HG02610 (cell line): ENCODE data around the gene CDKN2A.

ENCODE experiments used
- ATAC-seq: cut with Tn5 transposase; IDR thresholded peaks from one replicate; pipeline ENCODE4 v1.9.1; 2021; ENCODE audit warnings: mild to moderate bottlenecking, moderate library complexity; ENCODE audit not compliant: unreplicated experiment

The CDKN2A gene

DNA sequence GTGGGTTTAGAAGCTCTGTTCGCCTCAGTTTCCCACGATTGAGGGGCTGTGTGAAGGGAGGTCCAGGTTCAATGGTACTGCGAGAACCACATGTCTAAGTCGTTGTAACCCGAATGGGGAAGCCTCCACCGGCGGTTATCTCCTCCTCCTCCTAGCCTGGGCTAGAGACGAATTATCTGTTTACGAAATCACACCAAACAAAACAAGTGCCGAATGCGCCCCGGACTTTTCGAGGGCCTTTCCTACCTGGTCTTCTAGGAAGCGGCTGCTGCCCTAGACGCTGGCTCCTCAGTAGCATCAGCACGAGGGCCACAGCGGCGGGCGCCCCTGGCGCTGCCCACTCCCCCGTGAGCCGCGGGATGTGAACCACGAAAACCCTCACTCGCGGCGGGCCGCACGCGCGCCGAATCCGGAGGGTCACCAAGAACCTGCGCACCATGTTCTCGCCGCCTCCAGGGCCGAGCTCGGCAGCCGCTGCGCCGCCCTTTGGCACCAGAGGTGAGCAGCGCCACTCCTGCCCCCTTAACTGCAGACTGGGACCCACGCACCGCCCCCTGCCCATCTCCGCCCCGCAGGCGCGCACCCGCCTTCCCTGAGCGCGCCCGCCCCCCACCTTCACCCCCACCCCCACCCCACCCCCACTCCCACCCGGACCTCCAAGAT is at the start of gene CDKN2A:
Gene CDKN2A (minus strand): TSS at position 500 of the 663 bp plus-strand sequence.
- ATAC-seq: peak; percentile 31

DNA sequence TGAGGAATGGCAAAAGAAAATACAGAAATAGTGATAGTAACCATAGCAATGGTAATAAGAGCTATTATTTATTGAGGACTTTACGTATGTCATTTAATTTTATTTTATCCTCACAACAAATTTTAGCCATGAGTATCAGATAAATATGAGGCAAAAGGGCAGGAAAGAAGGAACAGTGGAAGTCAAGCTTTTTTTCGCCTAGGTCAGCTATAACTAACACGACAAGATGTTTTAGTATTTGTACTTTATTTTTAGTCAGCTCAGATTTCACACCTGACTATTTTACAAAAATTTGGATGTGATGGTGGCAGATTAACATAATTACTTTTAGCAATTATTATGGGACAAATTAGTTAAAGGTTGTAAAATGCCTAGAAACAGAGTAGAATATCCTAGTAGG is 49.7 kb upstream of the CDKN2A start:
- ATAC-seq: no peak

DNA sequence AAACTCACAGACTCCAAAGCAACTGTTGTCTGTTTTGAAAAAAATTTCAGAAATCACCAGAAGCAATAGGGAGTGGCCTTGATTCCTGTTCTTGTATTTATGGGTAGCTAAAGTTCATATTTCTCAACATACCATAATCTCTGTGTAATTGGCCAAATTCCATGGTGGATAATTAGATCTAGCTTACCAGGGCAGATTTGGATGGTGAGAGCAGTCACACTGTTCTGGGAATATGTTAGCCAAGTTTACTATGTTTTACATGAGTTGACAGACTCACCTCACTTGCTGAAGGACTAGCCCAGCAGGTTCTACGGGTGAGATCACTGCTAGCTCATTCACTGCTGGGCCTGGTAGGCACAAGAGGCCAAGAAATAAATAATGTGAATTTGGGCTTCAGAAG is 47.6 kb upstream of the CDKN2A start:
- no peak for ATAC-seq

DNA sequence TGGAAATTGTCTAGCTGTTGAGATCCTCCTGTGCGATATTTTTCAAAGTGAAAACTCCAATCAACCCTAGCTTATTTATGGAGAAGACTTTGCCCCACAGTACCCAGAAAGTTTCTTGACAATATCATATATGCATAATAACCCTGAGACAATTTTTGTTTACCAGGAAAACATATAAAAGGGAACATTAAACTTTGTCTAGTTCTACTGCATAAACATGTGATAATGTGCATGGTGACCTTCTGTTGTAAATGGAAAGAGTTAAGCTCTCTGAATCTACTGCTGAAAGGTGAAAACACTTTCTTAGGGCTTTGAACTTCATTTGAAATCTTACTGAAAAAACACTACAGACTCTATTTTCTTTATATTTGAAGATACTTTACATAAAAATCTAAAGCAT is 47.2 kb upstream of the CDKN2A start:
- no peak for ATAC-seq

DNA sequence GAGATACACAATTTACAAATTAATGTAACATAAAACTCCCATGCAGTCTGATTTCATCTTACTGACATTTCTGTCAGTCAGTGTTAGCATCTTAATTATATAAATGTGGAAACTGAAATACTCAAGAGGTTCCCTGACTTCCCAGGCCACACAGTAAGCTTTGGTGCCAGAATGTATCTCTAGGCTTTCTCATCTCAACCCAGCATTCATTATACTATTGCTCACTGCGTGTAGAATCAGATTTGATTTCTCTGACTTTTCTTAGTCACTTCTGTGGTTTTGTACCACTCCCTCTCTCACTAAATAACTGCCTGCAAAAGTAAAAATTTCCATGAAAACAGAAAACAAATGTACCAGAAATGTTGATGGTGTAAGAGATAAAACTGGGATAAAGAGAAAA is 46.6 kb upstream of the CDKN2A start:
- no peak for ATAC-seq

DNA sequence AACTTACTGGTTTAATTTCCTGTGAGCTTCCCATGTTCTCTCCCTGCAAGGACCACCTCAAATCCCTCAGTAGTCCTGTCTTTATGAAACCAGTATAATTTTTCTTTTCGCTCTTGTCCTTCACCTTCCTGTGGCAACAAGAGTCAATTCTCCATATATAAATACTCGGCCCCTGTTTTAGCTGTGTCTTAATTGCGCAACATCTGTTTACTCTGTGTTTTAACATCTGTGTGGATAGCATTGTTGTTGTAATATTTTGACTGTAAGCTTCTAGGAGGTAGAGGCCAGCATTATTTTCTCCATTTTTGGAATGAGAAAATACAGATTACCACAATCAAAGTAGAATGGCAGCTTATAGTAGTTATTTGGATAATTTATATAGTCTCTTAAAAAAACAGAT is 45.1 kb upstream of the CDKN2A start:
- ATAC-seq: no peak

DNA sequence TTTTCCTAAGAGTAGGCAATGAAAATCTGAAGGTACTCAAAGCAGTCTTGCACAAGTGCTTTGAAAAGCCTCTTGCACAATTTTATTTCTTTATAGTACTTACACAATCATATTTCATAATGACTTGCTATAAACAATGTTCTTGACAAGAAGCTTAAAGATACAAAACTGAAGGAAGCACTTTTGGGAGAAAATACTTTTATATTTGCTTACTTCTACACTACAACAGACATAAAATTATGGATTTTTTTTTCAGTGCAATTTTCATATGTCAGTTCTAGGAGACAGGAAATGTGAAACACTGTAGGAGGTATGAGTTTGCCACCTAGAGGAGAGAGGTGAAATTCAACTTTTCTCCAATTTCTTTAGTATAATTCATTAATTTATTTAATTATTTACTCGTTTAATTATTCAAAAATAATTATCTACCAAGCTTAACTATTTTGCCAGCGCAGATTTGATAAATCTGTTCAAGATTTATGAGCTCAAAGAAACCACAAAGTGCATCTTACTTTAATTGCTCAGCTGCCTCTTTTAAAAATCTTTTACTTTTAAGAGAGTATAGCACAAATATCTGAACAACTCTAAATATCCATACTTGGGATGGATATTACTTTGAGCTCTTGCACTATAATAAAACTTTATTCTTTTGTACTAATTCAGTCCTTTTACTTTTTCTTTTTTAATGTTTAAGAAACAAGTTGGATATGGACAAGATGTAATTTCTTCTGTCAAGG is 43.9 kb upstream of the CDKN2A start:
- no peak for ATAC-seq

DNA sequence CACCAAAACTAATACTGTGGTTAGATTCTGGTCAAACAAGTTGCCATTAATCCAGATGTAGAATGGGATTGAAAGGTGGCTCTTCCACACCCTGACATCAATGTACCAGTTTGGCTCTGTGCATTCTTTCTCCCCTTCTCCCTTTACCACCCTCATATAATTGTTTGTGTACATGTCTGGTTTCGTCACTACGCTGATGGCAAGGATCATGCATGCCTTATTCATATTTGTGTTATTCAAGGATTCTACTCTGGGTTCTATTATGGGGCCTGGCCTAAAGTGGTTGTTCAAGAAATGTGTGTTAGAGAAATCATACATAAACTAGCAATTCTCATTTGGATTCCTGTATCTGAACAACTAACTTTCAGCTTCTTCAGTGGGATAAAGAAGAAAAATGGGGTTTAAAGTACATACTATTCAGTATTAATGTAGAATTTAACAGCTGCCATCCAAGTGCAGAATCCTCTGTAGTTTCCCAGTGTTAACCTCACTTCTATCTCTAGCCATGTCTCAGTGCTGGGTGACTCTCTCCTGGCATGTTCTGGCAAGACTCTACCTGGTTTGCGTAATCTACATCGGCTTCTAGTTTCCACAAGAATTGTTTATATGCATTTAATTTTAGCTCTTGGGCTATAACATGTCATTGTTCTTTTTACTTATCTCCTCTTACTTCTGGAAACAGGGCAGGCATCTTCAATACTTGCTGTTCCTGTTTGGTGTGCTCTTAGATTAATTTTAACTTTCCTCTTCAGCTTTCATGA is 42.9 kb upstream of the CDKN2A start:
- no peak for ATAC-seq

DNA sequence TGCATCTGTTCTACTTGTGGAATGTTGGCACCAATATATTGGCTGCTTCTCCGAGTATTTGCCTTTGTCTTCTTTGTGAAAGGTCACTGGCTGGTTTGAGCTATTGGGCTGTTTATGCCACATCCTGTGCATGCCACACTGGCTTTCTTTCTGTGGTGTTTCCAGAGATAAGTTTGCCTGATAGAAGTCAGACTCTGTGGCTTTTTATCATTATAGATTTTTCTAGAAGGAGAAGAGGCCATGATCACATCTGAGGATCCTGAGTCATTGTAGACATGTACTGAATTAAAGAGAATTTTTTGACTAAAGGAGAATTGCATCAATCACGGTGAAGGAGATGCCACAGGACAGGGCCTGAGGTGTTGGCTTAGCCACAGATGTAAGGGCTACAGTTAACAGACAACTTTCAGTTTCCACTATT is 41.4 kb upstream of the CDKN2A start:
- ATAC-seq: no peak

DNA sequence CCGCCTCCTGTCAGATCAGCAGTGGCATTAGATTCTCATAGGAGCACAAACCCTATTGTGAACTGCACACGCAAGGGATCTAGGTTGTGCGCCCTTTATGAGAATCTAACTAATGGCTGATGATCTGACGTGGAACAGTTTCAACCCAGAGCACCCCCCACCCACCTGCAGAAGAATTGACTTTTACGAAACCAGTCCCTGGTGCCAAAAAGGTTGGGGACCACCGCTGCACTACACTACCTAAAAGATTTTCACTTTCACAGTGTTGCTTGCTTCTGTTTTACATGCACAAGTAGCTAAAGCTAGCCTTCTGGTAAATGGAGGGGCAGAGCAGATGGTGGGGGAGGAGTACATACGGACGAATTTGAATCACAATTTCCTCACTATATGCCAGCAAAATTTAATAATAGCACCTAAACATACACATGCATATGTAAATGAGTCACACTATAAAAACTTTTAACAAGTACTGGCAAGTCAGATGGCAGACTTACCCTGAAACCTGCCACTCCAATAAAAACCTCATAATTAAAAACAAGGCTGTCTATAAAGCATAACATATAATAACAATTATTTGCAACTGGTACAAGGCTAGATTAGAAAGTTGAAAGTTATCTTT is 38.9 kb upstream of the CDKN2A start:
- no peak for ATAC-seq

DNA sequence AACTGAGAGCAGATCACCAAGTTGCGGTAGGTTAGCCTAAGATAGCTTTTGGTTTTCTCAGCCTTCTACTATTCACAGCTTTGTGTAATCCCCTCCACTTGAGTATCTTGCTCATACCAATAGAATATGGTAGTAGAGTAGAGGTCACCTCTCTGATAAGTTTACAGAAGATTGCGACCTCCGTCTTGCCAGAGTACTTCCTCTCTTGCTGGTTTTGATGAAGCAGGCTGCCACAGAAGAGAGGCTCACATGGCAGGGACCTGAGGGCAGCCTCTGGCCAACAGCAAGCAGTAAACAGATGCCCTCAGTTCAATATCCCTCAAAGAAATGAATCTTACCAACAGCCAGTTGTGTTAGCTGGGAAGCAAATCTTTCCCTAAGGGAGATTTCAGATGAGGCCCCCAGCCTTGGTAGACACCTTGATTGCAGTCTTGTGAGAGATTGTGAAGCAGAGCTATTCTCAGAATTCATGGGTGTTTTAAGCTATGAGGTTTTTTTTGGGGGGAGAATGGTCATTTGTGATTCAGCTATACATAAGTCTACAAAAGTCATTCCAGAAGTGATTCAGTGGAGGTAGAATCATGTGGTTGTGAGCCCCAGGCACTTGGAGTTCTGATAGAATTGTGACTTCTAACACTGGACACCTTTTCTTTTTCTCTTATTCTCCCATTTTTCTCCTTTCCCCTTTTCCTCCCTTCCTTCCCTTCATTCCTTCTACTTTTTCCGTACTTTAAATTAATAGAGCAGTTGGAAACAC is 37.6 kb upstream of the CDKN2A start:
- no peak for ATAC-seq

DNA sequence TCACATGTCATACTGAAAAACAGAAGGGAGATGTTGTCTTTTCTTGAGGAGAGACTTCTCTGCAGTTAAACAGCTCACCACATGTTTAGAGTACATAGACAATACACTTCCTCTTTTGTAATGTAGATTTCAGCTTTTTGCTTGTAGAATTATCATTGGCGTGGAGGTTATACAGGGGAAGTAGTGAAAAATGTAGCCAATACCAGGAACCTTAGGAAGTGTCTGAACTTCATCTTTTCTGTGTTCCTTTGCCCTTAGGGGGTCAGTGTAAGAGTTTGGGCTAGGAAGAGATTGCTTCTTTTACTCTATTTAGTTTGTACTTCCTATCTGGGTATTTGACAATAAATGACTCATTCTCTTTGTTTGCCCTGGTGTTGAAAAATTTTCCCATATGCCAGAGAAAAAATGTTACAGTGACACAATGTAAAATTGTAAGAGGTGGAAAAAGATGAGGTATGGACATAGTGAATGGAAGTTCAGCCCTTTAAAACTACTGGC is 36.0 kb upstream of the CDKN2A start:
- ATAC-seq: peak; percentile 73

DNA sequence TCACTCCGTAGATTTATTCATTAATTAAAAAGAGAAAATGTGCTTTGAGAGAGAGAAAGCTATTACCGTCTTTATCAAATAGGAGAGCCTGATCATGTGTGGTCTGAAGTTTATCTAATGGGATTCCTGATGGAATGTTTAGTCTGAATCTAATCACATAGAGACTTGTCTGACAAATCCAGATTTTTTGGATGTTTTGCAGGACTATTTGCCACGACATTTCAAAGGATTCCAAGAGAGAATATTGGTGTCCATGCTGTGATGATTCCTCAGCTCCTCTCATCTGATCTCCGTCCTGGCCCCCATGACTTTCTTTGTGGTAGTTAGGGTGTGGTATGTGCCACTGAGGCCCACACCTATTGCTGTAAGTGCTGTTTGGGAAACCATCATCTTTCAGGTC is 35.0 kb upstream of the CDKN2A start:
- no peak for ATAC-seq

DNA sequence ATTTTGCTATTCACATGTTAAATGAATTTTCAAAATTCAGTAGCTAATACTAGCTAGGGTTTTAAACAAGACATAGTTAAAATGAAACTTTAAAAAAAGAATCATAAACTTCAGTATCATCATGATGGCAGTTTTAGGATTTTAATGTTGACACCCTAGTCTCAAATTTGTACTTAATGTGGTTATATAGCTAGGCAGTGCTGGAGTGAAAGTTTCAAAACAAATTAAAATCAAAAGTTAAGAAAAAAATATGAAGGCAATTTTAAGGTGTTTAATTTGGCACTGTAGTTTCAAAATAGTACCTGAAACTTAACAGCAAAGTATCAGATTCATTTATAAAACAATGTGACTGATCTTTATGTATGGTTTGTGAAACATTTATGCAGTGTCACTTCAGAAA is 34.2 kb upstream of the CDKN2A start:
- ATAC-seq: no peak

DNA sequence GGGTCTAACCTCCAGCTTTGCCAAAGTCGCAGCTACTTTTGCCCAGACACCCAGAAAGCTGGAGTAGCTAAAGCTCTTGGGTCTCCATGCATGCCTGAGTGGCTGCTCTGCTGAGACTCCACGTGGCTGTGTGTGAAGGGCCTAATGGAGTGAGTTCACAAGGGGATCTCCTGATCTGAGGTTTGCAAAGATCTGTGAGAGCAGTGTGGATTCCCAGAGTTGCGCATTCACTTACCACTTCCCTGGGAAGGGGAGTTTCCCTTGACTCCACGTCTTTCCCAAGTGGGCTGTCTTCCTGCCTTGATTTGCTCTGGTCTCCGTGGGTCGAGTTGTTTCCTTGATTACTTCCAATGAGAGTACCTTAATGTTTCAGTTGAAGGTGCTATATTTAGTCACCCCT is 32.5 kb upstream of the CDKN2A start:
- peak; percentile 52 for ATAC-seq

DNA sequence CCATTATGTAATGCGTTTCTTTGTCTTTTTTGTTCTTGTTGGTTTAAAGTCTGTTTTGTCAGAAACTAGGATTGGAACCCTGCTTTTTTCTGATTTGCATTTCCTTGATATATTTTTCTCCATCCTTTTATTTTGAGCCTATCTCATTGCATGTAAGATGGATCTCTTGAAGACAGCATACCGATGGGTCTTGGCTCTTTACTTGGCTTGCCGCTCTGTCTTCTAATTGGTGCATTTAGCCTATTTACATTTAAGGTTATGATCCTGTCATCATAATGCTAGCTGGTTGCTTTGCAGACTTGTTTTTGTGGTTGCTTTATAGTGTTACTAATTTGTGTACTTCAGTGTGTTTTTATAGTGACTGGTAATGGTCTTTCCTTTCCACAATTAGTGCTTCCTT is 28.2 kb upstream of the CDKN2A start:
- no peak for ATAC-seq

DNA sequence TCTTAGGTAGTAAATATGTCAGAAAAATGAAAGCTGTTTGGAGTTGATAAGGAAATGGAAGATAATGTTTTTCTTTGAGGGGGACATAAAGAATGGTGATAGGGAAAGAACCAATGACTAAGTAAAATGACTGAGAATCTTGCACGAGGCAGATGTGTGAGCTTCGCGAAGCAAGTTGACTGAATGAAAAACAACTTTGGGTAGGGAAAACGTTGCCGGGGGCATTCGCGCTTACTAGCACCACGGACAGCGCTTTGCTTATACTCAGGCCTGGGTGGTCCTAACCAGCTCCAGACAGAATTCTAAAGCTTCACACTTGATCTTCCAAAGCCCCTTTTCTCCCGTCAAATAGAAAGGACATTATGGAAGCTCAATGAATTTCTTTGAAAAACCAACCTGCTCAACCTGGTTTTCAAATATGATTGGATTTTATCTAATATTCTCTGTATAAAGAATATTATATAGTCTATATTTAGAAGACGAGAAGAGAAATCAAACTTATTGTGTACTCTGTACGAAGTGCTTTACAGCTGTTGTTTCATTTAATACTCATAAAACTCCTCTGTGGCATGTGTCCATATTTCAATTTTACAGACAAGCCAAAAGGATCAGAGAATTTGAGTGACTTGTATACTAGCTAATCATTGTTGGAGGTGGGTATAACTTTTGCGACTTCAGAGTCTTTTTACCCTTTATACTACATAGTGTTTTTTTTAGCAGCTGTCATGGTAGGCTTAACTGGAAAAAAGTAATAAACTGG is 16.9 kb upstream of the CDKN2A start:
- no peak for ATAC-seq

DNA sequence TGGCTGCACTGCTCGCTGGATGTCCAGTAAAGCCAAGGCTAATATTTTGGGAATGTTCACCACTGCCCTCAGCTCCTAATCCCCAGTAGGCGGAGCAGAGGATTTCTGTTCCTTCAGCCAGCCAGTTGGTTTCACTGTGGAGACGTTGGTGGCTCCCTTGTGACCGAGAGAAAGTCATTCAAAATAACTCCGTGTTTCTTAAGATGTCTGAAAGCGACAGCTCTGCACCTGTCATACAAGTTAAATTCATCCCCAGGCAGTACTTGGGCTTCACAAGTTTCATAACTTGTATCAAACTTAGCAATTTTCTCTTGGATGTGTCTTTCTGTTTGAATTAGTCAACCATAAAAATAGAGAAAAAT is 15.3 kb upstream of the CDKN2A start:
- peak; percentile 37 for ATAC-seq

DNA sequence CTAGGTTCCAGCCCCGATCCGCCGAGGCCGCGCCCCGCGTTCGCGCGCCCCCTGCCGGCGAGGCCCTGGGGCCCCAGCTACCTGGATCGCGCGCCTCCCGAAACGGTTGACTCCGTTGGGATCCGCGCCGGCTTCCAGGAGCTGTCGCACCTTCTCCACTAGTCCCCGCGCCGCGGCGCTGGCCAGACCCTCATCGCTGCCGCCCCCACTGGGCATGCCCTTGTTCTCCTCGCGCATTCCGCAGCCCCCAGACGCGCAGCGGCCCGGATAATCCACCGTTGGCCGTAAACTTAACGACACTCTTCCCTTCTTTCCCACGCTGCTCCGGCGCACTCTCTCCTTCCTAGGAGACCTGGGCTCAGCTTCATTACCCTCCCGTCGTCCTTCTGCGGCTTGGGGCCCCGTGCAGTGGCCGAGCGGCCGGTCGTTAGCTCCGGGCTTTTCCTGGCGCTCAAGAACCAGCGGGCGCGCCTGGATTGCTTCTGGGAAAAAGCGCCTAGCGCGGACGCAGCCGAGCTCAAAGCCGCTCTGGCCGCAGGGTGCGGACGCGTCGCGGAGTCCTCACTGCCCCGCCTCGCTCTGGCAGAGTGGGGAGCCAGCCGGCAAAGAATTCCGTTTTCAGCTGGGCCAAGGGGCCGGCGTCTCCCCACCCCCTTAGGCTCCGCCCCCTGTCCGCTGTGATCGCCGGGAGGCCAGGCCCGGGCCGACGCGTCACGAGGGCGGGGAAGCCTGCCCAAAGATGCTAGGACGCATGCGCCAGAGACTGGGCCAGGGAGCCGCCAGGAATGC is 14.7 kb upstream of the CDKN2A start, which contains the start of gene CDKN2B:
Gene CDKN2B (minus strand): TSS at position 589 of the 789 bp plus-strand sequence. CDS start 352 bp downstream, at position 237.
- ATAC-seq: peak; percentile 92
